HG02973 (cell line): ENCODE measurements around the gene DNAI4.

Source experiments
- ATAC-seq: cut with Tn5 transposase; IDR thresholded peaks from one replicate; pipeline ENCODE4 v1.9.1; 2021; ENCODE audit warnings: moderate library complexity; ENCODE audit not compliant: unreplicated experiment

DNAI4 gene

DNA sequence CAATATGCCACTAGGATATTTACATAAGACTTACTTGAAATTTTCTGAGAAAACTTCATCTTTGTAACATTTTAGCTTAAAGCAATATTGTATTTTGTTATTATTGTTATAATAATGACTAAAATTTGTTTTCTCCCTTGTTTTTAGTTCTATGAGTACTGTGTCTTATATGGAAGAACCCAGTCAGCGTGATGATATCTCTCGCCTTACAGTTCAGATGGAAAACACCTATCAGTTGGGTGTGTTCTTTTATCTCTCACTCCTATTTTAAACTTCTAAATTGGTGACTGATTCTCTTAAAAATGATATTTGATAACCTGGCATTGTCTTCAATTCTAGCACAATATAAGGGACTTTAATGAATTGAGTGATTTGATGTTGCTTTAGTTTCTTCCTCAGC lies 154.4 kb downstream of the DNAI4 start:
- no peak for ATAC-seq

DNA sequence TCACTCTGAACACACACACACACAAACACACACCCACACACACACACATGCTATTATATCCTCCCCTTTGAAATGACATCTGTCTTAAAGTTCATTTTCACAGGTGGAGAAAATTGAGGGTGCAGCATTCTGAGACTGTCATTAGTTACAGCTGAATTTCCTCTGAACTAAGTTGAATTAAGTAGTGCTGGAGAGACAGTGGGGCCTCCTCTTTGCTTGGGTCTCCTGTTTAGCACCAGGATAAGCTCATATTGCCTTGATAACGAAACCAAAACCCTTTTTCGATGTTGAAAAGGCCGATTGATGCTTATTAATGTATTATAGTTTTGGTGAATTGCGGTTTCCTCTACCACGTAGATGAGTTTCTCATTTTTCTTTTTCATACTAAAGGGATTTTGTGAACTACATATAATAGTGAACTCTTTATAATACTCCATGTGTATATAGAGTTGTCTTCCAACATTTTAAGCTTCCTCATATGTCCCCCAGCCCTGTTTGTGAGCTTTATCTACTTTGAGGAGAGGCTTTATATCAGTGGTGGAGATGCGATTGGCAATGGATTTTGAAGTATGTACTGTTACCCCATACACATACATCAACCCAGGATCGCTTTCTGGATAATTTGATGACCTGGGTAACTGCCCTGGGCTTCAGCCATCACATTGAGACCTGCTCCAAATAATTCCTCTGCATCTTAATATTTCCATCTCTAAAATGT lies 155.0 kb downstream of the DNAI4 start:
- no peak for ATAC-seq

DNA sequence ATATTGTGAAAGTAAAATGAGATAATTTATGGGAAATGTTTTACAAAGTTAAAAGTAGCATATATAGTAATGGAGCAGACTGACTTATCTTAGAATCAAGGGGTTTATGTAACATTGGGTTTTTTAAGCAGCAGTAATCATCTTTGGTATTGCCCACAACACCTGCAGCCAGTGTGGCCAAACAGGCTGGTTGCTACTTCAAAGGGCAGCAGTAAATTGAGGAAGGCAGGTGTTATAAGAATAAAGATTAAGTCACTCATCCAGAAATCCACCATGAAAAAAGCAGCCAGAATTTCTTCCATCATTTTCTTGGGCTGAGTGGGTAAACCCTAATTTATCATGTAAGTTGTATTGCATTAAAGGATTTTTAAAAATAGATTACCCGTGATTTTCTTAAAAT lies 155.7 kb downstream of the DNAI4 start:
- ATAC-seq = no peak

DNA sequence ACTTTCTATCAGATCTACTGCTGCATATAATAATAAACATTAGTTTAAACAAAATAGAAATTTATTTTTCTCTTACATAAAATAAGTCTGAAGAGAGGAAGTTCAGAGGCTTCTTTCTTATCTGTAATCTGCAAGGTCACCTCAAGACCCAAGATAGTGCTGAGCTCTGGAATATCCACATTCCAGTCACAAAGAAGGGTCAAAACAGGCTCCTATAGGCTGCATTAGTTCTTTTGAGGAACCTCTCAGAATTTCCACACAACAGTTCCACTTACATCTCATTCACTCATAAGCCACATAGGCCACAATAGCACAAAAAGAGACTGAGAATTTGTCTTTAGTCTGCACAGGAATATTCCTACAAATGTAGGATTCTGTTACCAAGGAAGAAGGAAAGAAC lies 157.0 kb downstream of the DNAI4 start:
- no peak for ATAC-seq

DNA sequence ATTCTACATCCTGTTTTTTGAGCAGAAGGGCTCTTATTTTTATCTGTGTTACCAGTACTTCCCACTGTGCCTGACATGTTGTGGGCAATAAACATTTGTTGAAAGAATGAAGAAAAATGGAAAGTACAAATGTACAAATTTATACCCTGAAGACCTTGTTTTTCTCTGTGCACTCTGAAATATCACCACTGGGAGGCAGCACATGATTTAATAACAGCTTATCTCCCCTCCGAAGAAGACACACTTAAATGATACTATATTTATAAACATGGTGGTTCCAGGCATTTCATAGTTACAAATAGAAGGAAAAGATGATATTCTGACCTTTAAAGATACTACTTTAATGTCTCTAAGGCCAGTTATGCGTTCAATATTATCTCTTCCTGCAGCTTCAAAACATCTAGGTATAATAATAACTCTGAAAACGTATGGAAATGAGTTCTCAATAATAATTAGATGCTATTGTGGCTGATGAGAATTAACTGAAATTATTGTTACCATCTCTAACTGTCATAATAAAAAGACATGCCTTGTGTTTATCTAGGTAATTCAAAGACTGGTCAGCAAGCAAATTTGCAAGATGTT lies 159.6 kb downstream of the DNAI4 start:
- peak; percentile 71 for ATAC-seq
